ENCODE measurements around the gene FBXO44. TPM values are rescaled to one million over a fixed set of nuclear protein-coding genes. Genes with fewer than 3 reads are reported as not detected.
A peak's percentile ranks its signal among the peaks of the same experiment; 100 is the strongest.

FBXO44 gene
- polyA plus RNA-seq, 3 donors: 1.5 to 17.8 (median 2.0) TPM

- H3K36me3 ChIP-seq (replicated peaks in 1 of 2; ENCODE audit: control insufficient read depth in 1 of 2, insufficient read depth in 2 of 2, low read length in 2 of 2): no peaks in the 10 kb centered on the region
- TF ChIP-seq CTCF (IDR thresholded peaks at IDR 0.05): no peak
- intact Hi-C loops (cut with micrococcal nuclease): no loop called here
- H3K9ac ChIP-seq (ENCODE audit: insufficient read depth, low read length, poor library complexity, severe bottlenecking): no peak overlapping the region
- H3K9me3 ChIP-seq (replicated peaks in 1 of 2; ENCODE audit: control insufficient read depth in 1 of 2, insufficient read depth in 1 of 2, low read length in 2 of 2): no peaks in the 10 kb centered on the region
- DNase-seq: no peak
- peaks cover 0 to 25% of the 10 kb centered on the region in 2 donors for H3K27me3 ChIP-seq (ENCODE audit: control insufficient read depth in 2 of 2, insufficient read depth in 2 of 2, low read length in 2 of 2)
- H3K36me3 Mint-ChIP-seq: no peaks in the 10 kb centered on the region
- no peaks in the 10 kb centered on the region for H3K4me1 ChIP-seq (ENCODE audit: control insufficient read depth in 1 of 2, insufficient read depth in 2 of 2, low read length in 2 of 2)
- peaks cover 1% of the 10 kb centered on the region for H3K4me1 Mint-ChIP-seq
- H3K27ac Mint-ChIP-seq: peak overlapping the region in 1 of 7 donors; percentile 22
- no peak overlapping the region for H3K4me3 ChIP-seq (replicated peaks in 1 of 3; ENCODE audit: low read depth in 2 of 3, low read length in 3 of 3)
- no peaks in the 10 kb centered on the region for H4K20me1 ChIP-seq (ENCODE audit: insufficient read depth, low read length)
- H3K27me3 Mint-ChIP-seq (ENCODE audit: low read depth in 3 of 3): peaks cover 26 to 40% (median 31%) of the 10 kb centered on the region in 3 donors
- H3K79me2 ChIP-seq (ENCODE audit: insufficient read depth, low read length): no peaks in the 10 kb centered on the region
- H3K27ac ChIP-seq (ENCODE audit: low read depth in 1 of 2, low read length in 2 of 2): no peak overlapping the region
- WGBS (ENCODE audit: insufficient coverage): 60% methylated on average over 7 of the region's 8 CpGs
- H2AFZ ChIP-seq (ENCODE audit: insufficient read depth, low read depth, low read length, poor library complexity, severe bottlenecking): no peak overlapping the region
- H3K9me3 Mint-ChIP-seq: peaks cover 0 to 3% (median 0%) of the 10 kb centered on the region in 7 donors
- no peak overlapping the region for H3K4me2 ChIP-seq (replicated peaks; ENCODE audit: extremely low read depth, low read length, poor library complexity, severe bottlenecking)
- H3K4me3 Mint-ChIP-seq: peak overlapping the region in 1 of 2 donors; percentile 39
Measured at GRCh38 chr1:11703357-11704193, 48.9 kb downstream of the FBXO44 start.

- H3K27me3 ChIP-seq (ENCODE audit: control insufficient read depth in 2 of 2, insufficient read depth in 2 of 2, low read length in 2 of 2): peaks cover 0 to 25% of the 10 kb centered on the region in 2 donors
- 69% methylated on average over 10 of the region's 11 CpGs for WGBS (ENCODE audit: insufficient coverage)
Measured at GRCh38 chr1:11704194-11704529, 49.5 kb downstream of the FBXO44 start.

More at GRCh38 chr1:11704194-11704529, 49.5 kb downstream of the FBXO44 start:
- Histone ChIP-seq H3K27ac (ENCODE audit: low read depth in 1 of 2, low read length in 2 of 2) (no peak overlapping the region), H4K20me1 (ENCODE audit: insufficient read depth, low read length) (no peaks in the 10 kb centered on the region), H3K79me2 (ENCODE audit: insufficient read depth, low read length) (no peaks in the 10 kb centered on the region), H3K4me1 (ENCODE audit: control insufficient read depth in 1 of 2, insufficient read depth in 2 of 2, low read length in 2 of 2) (no peaks in the 10 kb centered on the region), H3K9me3 (replicated peaks in 1 of 2; ENCODE audit: control insufficient read depth in 1 of 2, insufficient read depth in 1 of 2, low read length in 2 of 2) (no peaks in the 10 kb centered on the region), H3K4me2 (replicated peaks; ENCODE audit: extremely low read depth, low read length, poor library complexity, severe bottlenecking) (no peak overlapping the region), H2AFZ (ENCODE audit: insufficient read depth, low read depth, low read length, poor library complexity, severe bottlenecking) (no peak overlapping the region), H3K9ac (ENCODE audit: insufficient read depth, low read length, poor library complexity, severe bottlenecking) (no peak overlapping the region), H3K4me3 (replicated peaks in 1 of 3; ENCODE audit: low read depth in 2 of 3, low read length in 3 of 3) (no peak overlapping the region), H3K36me3 (replicated peaks in 1 of 2; ENCODE audit: control insufficient read depth in 1 of 2, insufficient read depth in 2 of 2, low read length in 2 of 2) (no peaks in the 10 kb centered on the region)
- Mint-ChIP-seq H3K27ac (no peak overlapping the region), H3K4me3 (peak overlapping the region in 1 of 2 donors; percentile 15), H3K27me3 (ENCODE audit: low read depth in 3 of 3) (peaks cover 27 to 36% (median 34%) of the 10 kb centered on the region in 3 donors), H3K4me1 (peaks cover 4% of the 10 kb centered on the region), H3K36me3 (no peaks in the 10 kb centered on the region), H3K9me3 (peaks cover 0 to 3% (median 0%) of the 10 kb centered on the region in 7 donors)
- no peak for DNase-seq
- TF ChIP-seq CTCF (IDR thresholded peaks at IDR 0.05): no peak
- intact Hi-C loops (cut with micrococcal nuclease): no loop called here
